ENCODE data around the gene TACC2.

The TACC2 gene

GRCh38 chr10:122240401-122240800, 251.4 kb downstream of the TACC2 start:
- Histone ChIP-seq H3K4me3 (IDR thresholded peaks at IDR 0.05; ENCODE audit: insufficient read depth, low read depth, low read length) (no peak overlapping the region), H3K27ac (no peak overlapping the region), H3K9ac (no peak overlapping the region), H3K79me2 (ENCODE audit: insufficient read depth, low read depth) (no peaks in the 10 kb centered on the region), H4K20me1 (ENCODE audit: insufficient read depth) (no peaks in the 10 kb centered on the region), H3K36me3 (ENCODE audit: insufficient read depth) (no peaks in the 10 kb centered on the region), H3K4me1 (ENCODE audit: low read depth, poor library complexity, severe bottlenecking) (no peaks in the 10 kb centered on the region), H2AFZ (ENCODE audit: low read depth) (no peak overlapping the region), H3K27me3 (ENCODE audit: insufficient read depth, low read depth) (no peaks in the 10 kb centered on the region), H3K4me2 (no peak overlapping the region)
- TF ChIP-seq, protein P1, sequence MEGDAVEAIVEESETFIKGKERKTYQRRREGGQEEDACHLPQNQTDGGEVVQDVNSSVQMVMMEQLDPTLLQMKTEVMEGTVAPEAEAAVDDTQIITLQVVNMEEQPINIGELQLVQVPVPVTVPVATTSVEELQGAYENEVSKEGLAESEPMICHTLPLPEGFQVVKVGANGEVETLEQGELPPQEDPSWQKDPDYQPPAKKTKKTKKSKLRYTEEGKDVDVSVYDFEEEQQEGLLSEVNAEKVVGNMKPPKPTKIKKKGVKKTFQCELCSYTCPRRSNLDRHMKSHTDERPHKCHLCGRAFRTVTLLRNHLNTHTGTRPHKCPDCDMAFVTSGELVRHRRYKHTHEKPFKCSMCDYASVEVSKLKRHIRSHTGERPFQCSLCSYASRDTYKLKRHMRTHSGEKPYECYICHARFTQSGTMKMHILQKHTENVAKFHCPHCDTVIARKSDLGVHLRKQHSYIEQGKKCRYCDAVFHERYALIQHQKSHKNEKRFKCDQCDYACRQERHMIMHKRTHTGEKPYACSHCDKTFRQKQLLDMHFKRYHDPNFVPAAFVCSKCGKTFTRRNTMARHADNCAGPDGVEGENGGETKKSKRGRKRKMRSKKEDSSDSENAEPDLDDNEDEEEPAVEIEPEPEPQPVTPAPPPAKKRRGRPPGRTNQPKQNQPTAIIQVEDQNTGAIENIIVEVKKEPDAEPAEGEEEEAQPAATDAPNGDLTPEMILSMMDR (conservative IDR thresholded peaks at IDR 0.05; ENCODE audit: low read depth, low read length): no peak

DNA sequence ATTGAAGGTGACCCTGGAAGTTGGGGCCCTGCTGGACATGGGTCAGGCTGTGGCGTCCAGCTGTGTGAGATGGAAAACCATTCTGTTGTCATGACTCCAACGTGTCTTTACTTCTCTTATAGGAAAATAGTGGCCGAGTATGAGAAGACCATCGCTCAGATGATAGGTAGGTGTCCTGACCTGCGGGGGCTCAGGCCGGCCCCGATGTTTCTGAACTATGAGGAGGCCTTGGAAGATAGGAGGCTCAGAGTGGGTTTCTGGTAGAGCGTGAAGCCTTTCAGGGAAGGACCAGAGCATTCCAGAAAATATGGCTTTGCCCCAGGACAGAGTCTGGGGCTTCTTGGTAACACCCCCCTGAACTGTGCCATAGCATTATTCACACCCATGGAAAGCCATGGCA, 252.9 kb downstream of the TACC2 start:
- H3K36me3 ChIP-seq (ENCODE audit: insufficient read depth): no peaks in the 10 kb centered on the region
- TF ChIP-seq, protein P1 (conservative IDR thresholded peaks at IDR 0.05; ENCODE audit: low read depth, low read length): no peak
- H3K4me2 ChIP-seq: no peak overlapping the region
- no peaks in the 10 kb centered on the region for H4K20me1 ChIP-seq (ENCODE audit: insufficient read depth)
- H3K27me3 ChIP-seq (ENCODE audit: insufficient read depth, low read depth): no peaks in the 10 kb centered on the region
- H3K27ac ChIP-seq: no peak overlapping the region
- no peak overlapping the region for H3K4me3 ChIP-seq (IDR thresholded peaks at IDR 0.05; ENCODE audit: insufficient read depth, low read depth, low read length)
- no peaks in the 10 kb centered on the region for H3K4me1 ChIP-seq (ENCODE audit: low read depth, poor library complexity, severe bottlenecking)
- no peak overlapping the region for H3K9ac ChIP-seq
- H2AFZ ChIP-seq (ENCODE audit: low read depth): no peak overlapping the region
- no peaks in the 10 kb centered on the region for H3K79me2 ChIP-seq (ENCODE audit: insufficient read depth, low read depth)

DNA sequence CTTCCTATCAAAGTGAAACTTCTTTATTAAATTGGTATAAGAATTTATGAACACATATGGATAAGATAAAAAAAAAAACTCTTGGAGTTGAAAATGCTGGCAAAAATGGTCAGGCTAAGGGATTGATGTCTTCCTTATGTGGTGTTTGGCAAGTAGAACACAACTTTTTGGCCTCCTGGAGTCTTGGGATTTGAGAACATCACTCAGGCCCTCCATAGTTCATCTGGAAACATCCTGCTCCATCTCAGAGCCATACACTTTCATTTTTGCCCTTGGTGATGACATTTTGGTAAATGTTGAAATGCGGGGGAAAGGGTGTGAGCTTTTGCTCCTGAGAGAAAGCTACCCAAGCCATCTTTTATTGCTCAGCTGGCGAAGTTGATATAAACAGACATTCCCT, 254.6 kb downstream of the TACC2 start:
- Histone ChIP-seq H3K9ac (no peak overlapping the region), H2AFZ (ENCODE audit: low read depth) (no peak overlapping the region), H4K20me1 (ENCODE audit: insufficient read depth) (no peaks in the 10 kb centered on the region), H3K36me3 (ENCODE audit: insufficient read depth) (no peaks in the 10 kb centered on the region), H3K27ac (no peak overlapping the region), H3K4me2 (no peak overlapping the region), H3K79me2 (ENCODE audit: insufficient read depth, low read depth) (no peaks in the 10 kb centered on the region), H3K27me3 (ENCODE audit: insufficient read depth, low read depth) (no peaks in the 10 kb centered on the region), H3K4me1 (ENCODE audit: low read depth, poor library complexity, severe bottlenecking) (no peaks in the 10 kb centered on the region), H3K4me3 (IDR thresholded peaks at IDR 0.05; ENCODE audit: insufficient read depth, low read depth, low read length) (no peak overlapping the region)
- TF ChIP-seq, protein P1 (conservative IDR thresholded peaks at IDR 0.05; ENCODE audit: low read depth, low read length): no peak

- no peak overlapping the region for H3K9ac ChIP-seq
- H3K27ac ChIP-seq: no peak overlapping the region
- H4K20me1 ChIP-seq (ENCODE audit: insufficient read depth): no peaks in the 10 kb centered on the region
- no peaks in the 10 kb centered on the region for H3K79me2 ChIP-seq (ENCODE audit: insufficient read depth, low read depth)
- no peak overlapping the region for H3K4me3 ChIP-seq (IDR thresholded peaks at IDR 0.05; ENCODE audit: insufficient read depth, low read depth, low read length)
- no peaks in the 10 kb centered on the region for H3K36me3 ChIP-seq (ENCODE audit: insufficient read depth)
- no peaks in the 10 kb centered on the region for H3K4me1 ChIP-seq (ENCODE audit: low read depth, poor library complexity, severe bottlenecking)
- no peaks in the 10 kb centered on the region for H3K27me3 ChIP-seq (ENCODE audit: insufficient read depth, low read depth)
- no peak overlapping the region for H2AFZ ChIP-seq (ENCODE audit: low read depth)
- TF ChIP-seq, protein P1 (conservative IDR thresholded peaks at IDR 0.05; ENCODE audit: low read depth, low read length): no peak
- no peak overlapping the region for H3K4me2 ChIP-seq
Observed at GRCh38 chr10:122244001-122244975, 255.3 kb downstream of the TACC2 start.
